ENCODE measurements around the gene CHN1.

The CHN1 gene

DNA sequence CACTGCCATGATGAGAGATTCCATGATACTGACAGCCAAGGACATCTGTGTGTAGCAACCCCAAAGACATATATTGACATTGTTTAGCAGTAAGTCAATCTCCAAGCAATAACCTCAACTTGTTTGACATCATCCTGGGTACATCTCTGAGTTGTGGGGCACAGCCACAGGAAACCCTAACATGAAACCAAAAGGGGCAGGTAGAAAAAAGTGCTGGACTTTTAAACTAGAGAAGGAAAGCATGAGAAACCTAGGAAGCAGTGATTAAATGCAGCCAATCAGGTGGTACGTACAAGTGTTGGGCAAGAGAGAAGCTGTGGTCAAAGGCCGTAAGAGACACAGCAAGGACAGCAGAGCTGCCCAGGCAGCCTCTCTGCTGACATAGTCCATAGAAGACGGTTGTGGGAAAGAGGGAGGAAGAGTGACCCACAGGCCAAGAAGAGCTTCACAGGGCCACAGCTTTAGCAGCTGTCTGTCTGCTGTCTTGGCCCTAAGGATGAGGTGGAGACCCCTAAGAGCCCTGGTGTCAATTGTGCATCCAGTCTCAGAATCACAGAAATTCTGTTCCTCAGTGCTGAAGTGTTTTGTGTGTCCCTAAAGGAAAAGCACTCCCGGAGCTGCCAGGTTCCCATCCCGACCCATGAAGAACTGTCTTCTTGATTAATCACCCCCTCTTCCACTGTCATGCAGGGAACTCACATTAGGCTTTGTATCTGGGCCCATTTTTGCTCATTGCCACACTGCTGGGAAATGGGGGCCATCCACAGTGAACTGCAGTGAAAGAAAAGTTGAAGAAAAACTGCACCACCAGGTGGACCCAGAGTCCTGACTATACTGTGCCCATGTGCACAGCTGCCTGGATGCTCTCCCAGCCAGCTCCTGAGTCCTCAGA is 25.4 kb upstream of the CHN1 start:
- H3K36me3 ChIP-seq (replicated peaks) = no peaks in the 10 kb centered on the region
- TF ChIP-seq, protein P1, sequence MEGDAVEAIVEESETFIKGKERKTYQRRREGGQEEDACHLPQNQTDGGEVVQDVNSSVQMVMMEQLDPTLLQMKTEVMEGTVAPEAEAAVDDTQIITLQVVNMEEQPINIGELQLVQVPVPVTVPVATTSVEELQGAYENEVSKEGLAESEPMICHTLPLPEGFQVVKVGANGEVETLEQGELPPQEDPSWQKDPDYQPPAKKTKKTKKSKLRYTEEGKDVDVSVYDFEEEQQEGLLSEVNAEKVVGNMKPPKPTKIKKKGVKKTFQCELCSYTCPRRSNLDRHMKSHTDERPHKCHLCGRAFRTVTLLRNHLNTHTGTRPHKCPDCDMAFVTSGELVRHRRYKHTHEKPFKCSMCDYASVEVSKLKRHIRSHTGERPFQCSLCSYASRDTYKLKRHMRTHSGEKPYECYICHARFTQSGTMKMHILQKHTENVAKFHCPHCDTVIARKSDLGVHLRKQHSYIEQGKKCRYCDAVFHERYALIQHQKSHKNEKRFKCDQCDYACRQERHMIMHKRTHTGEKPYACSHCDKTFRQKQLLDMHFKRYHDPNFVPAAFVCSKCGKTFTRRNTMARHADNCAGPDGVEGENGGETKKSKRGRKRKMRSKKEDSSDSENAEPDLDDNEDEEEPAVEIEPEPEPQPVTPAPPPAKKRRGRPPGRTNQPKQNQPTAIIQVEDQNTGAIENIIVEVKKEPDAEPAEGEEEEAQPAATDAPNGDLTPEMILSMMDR (IDR thresholded peaks at IDR 0.05; ENCODE audit: low read depth, low read length, missing control alignments) = peak; percentile 69
- peak; percentile 60 for DNase-seq
- H3K27ac ChIP-seq = no peak overlapping the region
- H3K4me3 ChIP-seq (ENCODE audit: low read depth, low read length) = no peak overlapping the region
- no peaks in the 10 kb centered on the region for H3K27me3 ChIP-seq (replicated peaks)
- in situ Hi-C loops (cut with HindIII; ENCODE audit: low pct_ligation_motif_present, low sequenced_read_pairs) = no loop called here

DNA sequence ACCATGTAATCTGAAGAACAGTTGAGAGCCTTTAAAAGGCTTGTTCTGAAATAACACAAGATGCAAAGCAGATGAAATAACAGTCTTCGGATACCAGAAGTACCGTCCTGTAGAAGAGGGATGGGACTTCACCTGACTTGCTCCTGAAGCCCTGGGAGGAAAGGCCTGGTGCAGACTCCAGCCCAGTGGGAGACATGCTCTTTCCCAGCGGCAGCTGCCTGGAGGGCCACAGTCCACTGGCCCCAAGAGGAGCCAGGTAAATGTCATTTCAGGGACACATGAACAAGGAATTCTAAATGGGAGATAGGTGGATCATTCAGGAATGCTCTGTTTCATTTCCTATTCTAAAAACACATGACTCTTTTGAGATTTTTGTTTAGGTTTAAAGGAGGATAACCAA is 22.6 kb upstream of the CHN1 start:
- no peak for DNase-seq
- in situ Hi-C loops (cut with HindIII; ENCODE audit: low pct_ligation_motif_present, low sequenced_read_pairs) = no loop called here
- no peak overlapping the region for H3K4me3 ChIP-seq (ENCODE audit: low read depth, low read length)
- H3K27ac ChIP-seq = no peak overlapping the region
- TF ChIP-seq, protein P1 (IDR thresholded peaks at IDR 0.05; ENCODE audit: low read depth, low read length, missing control alignments) = no peak
- no peaks in the 10 kb centered on the region for H3K27me3 ChIP-seq (replicated peaks)
- H3K36me3 ChIP-seq (replicated peaks) = no peaks in the 10 kb centered on the region

DNA sequence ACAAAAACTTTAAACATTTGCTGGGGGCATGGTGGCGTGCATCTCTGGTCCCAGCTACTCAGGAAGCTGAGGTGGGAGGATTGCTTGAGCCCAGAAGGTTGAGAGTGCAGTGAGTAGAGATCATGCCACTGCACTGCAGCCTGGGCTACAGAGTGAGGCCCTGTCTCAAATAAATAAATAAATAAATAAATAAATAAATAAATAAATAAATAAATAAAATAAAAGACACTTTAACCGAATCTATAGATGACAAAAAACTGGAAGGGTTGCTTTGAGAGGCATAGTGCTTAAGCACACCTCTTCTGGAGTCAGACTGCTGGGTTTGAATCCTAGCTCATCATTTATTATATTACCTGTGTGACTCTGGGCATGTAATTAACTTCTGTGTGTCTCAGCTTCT is 21.2 kb upstream of the CHN1 start:
- TF ChIP-seq, protein P1 (IDR thresholded peaks at IDR 0.05; ENCODE audit: low read depth, low read length, missing control alignments) = no peak
- in situ Hi-C loops (cut with HindIII; ENCODE audit: low pct_ligation_motif_present, low sequenced_read_pairs) = no loop called here
- H3K4me3 ChIP-seq (ENCODE audit: low read depth, low read length) = no peak overlapping the region

DNA sequence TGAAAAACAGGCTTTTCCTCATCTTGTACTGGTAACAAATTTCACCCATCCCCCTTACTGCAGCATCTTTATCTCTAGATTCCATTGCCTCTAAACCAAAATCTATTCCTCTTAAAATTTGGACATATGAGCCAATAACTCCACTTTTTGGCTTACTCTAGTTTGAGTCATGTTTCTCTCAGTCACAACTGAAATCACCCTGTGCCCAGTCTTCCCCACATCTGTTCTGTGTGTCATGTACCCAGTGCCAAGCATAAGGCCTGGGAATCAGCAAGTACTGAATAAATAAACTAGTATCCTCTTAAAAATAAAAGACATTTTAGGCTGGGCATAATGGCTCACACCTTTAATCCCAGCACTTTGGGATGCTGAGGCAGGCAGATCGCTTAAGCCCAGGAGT is 20.8 kb upstream of the CHN1 start:
- no peak overlapping the region for H3K4me3 ChIP-seq (ENCODE audit: low read depth, low read length)
- H3K36me3 ChIP-seq (replicated peaks) = no peaks in the 10 kb centered on the region
- no peaks in the 10 kb centered on the region for H3K27me3 ChIP-seq (replicated peaks)
- no peak for DNase-seq
- TF ChIP-seq, protein P1 (IDR thresholded peaks at IDR 0.05; ENCODE audit: low read depth, low read length, missing control alignments) = no peak
- H3K27ac ChIP-seq = no peak overlapping the region
- in situ Hi-C loops (cut with HindIII; ENCODE audit: low pct_ligation_motif_present, low sequenced_read_pairs) = no loop called here

More for the DNA sequence above, 21.2 kb upstream of the CHN1 start:
- no peaks in the 10 kb centered on the region for H3K27me3 ChIP-seq (replicated peaks)
- no peak overlapping the region for H3K27ac ChIP-seq
- DNase-seq = no peak
- H3K36me3 ChIP-seq (replicated peaks) = no peaks in the 10 kb centered on the region

DNA sequence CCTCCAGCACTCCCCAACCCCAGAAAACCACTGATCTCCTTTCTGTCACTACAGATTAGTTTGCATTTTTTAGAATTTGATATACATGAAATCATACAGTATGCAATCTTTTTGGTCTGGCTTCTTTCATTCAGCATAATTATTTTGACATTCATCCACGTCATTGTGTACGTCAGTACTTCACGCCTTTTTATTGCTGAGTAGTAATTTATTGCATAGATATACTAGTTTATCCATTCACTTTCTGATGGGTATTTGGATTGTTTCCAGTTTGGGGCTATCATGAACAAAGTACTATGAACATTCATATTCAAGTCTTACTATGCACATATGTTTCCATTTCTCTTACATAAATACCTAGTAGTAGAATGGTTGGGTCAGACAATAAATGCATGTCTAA is 20.1 kb upstream of the CHN1 start:
- H3K4me3 ChIP-seq (ENCODE audit: low read depth, low read length) = no peak overlapping the region
- H3K36me3 ChIP-seq (replicated peaks) = no peaks in the 10 kb centered on the region
- TF ChIP-seq, protein P1 (IDR thresholded peaks at IDR 0.05; ENCODE audit: low read depth, low read length, missing control alignments) = no peak
- no peak for DNase-seq
- in situ Hi-C loops (cut with HindIII; ENCODE audit: low pct_ligation_motif_present, low sequenced_read_pairs) = no loop called here
- H3K27ac ChIP-seq = no peak overlapping the region
- no peaks in the 10 kb centered on the region for H3K27me3 ChIP-seq (replicated peaks)

Data from brain microvascular endothelial cell (primary cell).